Right atrium auricular region (tissue), 2 donors: Measurements from ENCODE around the gene TSPYL6. TPM values are rescaled to one million over a fixed set of nuclear protein-coding genes. Genes with fewer than 3 reads are reported as not detected.
A peak's percentile ranks its signal among the peaks of the same experiment; 100 is the strongest.
"Not testable (repeated sequence)": the region's sequence is repeated elsewhere in the genome, so short reads cannot be mapped to it uniquely, and the experiment has no call there.

Experiments used
- DNase-seq: peaks from one replicate; pipeline ENCODE4 v3.0.0-alpha.2; 2019; ENCODE audit warnings: low spot score
- H3K27ac ChIP-seq, 2 donors: fragments of 200-600 bp; sonication (generic); 1 replicate in 1 of 2; 2 replicates in 1 of 2; pipeline ENCODE4 v1.5.1; 2016 to 2019
- H3K27me3 ChIP-seq, 2 donors: fragments of 200-600 bp; sonication (generic); one replicate each; pipeline versions ENCODE4 v1.5.1 to v1.6.0; 2017 to 2019
- H3K36me3 ChIP-seq: fragments of 200-600 bp; sonication (generic); one replicate; pipeline ENCODE4 v1.5.1; 2016
- H3K4me1 ChIP-seq, 2 donors: fragments of 200-600 bp; sonication (generic); one replicate each; pipeline versions ENCODE4 v1.5.1 to v1.6.0; 2017 to 2019
- H3K4me3 ChIP-seq, 2 donors: fragments of 200-600 bp; sonication (generic); 1 replicate in 1 of 2; 2 replicates in 1 of 2; pipeline ENCODE4 v1.5.1; 2017 to 2019; ENCODE audit warnings: mild to moderate bottlenecking in 1 of 2, moderate library complexity in 1 of 2
- H3K9me3 ChIP-seq, 2 donors: fragments of 200-600 bp; sonication (generic); one replicate each; pipeline ENCODE4 v1.5.1; 2019
- CTCF ChIP-seq, 2 donors: fragments of 200-600 bp; sonication (generic); IDR thresholded peaks; one replicate each; pipeline ENCODE4 v1.5.1; 2019; ENCODE audit warnings: antibody characterized with exemption in 2 of 2
- total RNA-seq, 2 donors: library from RNA; depleted of rRNA; stranded (reverse); fragments of >200 nt; gene quantifications; one replicate each; pipeline ENCODE4 v1.1.0, GENCODE V29; 2016

The TSPYL6 gene
- total RNA-seq, result not detected

GRCh38 chr2:54256091-54256694, at the start of gene TSPYL6:
TSS of gene TSPYL6 (minus strand) at chr2:54256229. CDS start at chr2:54256151, 78 bp downstream.
- Histone ChIP-seq H3K36me3 (no peaks in the 10 kb centered on the region), H3K4me1 (no peaks in the 10 kb centered on the region), H3K27ac (no peak within 1 kb of the TSS), H3K27me3 (no peaks in the 10 kb centered on the region), H3K4me3 (no peak within 1 kb of the TSS), H3K9me3 (no peaks in the 10 kb centered on the region)
- DNase-seq, result no peak
- no peak for TF ChIP-seq CTCF (IDR thresholded peaks at IDR 0.05)

GRCh38 chr2:54303631-54304030, 47.6 kb upstream of the TSPYL6 start:
- Histone ChIP-seq H3K4me1 (no peaks in the 10 kb centered on the region), H3K9me3 (no peaks in the 10 kb centered on the region), H3K4me3 (no peak overlapping the region), H3K27me3 (no peaks in the 10 kb centered on the region), H3K27ac (no peak overlapping the region), H3K36me3 (no peaks in the 10 kb centered on the region)
- TF ChIP-seq CTCF (IDR thresholded peaks at IDR 0.05), result no peak
- no peak for DNase-seq

GRCh38 chr2:54298514-54298913, 42.5 kb upstream of the TSPYL6 start:
- no peak for TF ChIP-seq CTCF (IDR thresholded peaks at IDR 0.05)
- H3K4me1 ChIP-seq, result no peaks in the 10 kb centered on the region
- no peak for DNase-seq

GRCh38 chr2:54295911-54296310, 39.9 kb upstream of the TSPYL6 start:
- Histone ChIP-seq H3K36me3 (no peaks in the 10 kb centered on the region), H3K9me3 (no peaks in the 10 kb centered on the region), H3K4me3 (no peak overlapping the region), H3K4me1 (no peaks in the 10 kb centered on the region), H3K27me3 (no peaks in the 10 kb centered on the region), H3K27ac (no peak overlapping the region)
- DNase-seq, result no peak
- TF ChIP-seq CTCF (IDR thresholded peaks at IDR 0.05), result no peak

More at GRCh38 chr2:54298514-54298913, 42.5 kb upstream of the TSPYL6 start:
- Histone ChIP-seq H3K27me3 (no peaks in the 10 kb centered on the region), H3K9me3 (no peaks in the 10 kb centered on the region), H3K36me3 (no peaks in the 10 kb centered on the region), H3K27ac (no peak overlapping the region), H3K4me3 (no peak overlapping the region)

- H3K9me3 ChIP-seq, H3K27me3 ChIP-seq, H3K4me3 ChIP-seq, H3K36me3 ChIP-seq, H3K4me1 ChIP-seq, H3K27ac ChIP-seq, DNase-seq: not testable (repeated sequence)
These were observed 38.6 kb upstream of the TSPYL6 start for GRCh38 chr2:54294665-54295064.

GRCh38 chr2:54290356-54291025, 34.5 kb upstream of the TSPYL6 start:
- peak overlapping the region; percentile 11 to 27 for H3K27ac ChIP-seq
- no peak for TF ChIP-seq CTCF (IDR thresholded peaks at IDR 0.05)
- DNase-seq, result no peak

More at GRCh38 chr2:54290356-54291025, 34.5 kb upstream of the TSPYL6 start:
- no peaks in the 10 kb centered on the region for H3K27me3 ChIP-seq
- no peak overlapping the region for H3K4me3 ChIP-seq
- no peaks in the 10 kb centered on the region for H3K4me1 ChIP-seq
- no peaks in the 10 kb centered on the region for H3K36me3 ChIP-seq
- no peaks in the 10 kb centered on the region for H3K9me3 ChIP-seq
